DMS53 (cell line): ENCODE data around the gene MAPK9.
"Not testable (repeated sequence)": the region's sequence is repeated elsewhere in the genome, so short reads cannot be mapped to it uniquely, and the experiment has no call there.

Source experiments
- DNase-seq: peaks from one replicate; lab custom pipeline; 2025; lab: John Stamatoyannopoulos, UW

Gene MAPK9

DNA sequence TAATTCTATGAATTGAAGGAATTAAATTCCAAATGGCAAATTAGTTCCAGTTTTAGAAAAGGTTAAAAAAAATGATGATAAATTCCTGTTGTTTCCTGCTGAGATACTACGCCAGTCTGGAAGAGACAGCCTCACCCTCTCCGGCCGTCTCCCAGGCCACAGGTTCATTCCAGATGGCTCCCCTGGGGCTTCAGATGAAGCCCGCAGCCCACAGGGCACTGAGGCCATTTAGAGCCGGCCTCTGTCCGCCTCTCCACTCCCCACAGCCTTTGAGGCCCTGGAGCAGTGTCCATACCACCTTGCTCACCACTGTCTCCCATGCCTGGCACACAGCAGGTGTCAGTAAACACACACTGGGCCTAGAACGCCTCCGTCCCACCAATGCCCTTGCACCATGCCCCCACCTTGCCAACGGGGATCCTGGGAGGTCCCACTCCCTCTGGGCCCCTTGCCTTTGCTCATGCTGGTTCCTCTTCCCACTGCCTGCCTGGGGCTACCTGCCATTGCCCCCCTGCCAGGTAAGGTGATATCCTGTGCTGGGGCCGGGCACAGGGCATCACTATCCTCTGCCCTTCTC lies 35.2 kb upstream of the MAPK9 start:
- DNase-seq: no peak

DNA sequence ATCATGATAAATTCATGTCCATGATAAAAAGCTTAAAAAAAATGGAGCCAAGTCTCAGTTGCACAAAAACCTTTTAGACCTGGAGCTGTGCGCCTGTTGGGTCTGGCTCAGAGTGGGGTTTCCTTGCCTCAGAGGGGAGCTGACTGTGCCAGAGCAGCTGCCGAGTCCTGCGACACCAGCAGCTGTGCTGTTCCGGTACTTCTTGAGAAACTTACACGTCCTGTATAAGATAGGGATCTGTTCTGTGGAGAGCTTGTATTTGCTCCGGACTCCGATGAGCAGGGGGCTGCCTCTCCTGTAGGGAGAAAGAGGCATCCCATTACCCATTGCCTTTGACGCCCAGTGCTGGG lies 32.7 kb upstream of the MAPK9 start:
- DNase-seq: no peak

GRCh38 chr5:180323941-180324600 lies 32.2 kb upstream of the MAPK9 start:
- no peak for DNase-seq

- no peak for DNase-seq
Observed at GRCh38 chr5:180323160-180323559, 31.3 kb upstream of the MAPK9 start.

DNA sequence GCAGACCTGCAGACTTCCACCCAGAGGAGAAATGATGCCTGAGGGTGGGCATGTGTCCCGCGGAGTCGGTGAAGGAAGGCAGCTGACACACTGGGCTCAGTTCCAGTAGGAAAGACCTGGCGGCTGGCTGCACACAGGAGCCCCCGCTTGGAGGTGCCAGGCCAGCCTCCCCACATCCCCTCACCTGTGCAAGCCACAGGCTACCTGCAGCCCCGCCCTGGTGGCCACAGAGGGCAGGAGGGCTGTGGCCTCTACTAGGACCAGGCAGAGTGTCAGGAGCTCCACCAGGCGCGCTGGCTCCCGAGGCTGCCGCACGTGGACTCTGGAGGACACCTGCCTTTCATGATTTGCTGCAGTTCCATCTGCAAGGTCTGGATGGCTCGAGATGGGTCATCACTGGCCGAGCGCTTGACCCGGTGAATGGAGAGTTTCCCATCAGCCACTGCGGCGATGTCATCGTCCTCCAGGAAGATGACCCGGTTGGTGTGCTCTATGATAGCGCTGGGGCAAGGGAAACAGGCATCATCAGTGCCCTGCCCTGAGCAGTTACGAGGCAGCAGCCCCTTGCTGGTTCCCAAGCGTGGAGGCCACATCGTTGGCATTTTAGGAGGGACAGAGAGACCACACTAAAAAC lies 26.7 kb upstream of the MAPK9 start:
- DNase-seq: no peak

DNA sequence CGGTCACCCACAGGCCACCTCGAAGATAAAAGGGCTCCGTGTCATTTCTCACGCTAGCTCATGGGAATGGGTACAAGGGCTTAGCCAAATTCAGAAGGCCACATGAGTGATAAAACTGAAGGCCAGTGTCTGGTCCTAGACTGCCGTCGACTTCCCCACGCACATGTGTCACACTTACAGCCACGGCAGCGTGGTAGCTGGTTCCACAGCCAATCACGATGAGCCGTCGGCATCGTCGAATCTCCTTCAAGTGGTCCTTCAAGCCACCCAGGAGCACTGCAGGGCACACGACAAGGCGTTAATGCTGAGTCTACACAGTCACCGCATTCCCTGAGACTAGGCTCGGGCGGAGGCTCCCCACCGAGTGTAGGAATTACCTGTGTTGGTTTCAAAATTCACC lies 24.7 kb upstream of the MAPK9 start:
- DNase-seq: no peak

GRCh38 chr5:180315762-180316212 lies 23.9 kb upstream of the MAPK9 start:
- peak; percentile 67 for DNase-seq

GRCh38 chr5:180313677-180314505 lies 22.0 kb upstream of the MAPK9 start:
- DNase-seq: peak; percentile 98

DNA sequence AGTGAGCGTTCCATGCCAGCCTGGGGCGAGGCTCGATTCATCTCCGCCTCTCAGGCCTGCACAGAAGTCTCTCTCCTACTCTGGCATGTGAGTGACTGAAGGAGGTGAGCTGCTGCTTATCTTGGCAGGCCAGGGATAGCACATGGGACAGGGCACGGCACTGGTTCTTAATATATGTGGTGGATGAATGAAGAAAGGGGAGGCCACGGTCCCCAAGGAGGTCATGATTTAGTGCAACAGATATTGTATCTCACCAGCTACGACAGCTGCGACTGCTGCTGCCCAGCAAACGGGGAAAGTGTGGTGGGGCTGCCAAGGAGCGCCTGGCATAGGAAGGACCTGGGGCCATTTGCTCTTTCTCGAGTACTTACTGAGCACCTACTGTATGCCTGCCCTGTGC lies 19.3 kb upstream of the MAPK9 start:
- no peak for DNase-seq

GRCh38 chr5:180306796-180307195 lies 14.9 kb upstream of the MAPK9 start:
- DNase-seq: no peak

GRCh38 chr5:180305481-180305880 lies 13.6 kb upstream of the MAPK9 start:
- DNase-seq: no peak

GRCh38 chr5:180304431-180305375 lies 12.8 kb upstream of the MAPK9 start:
- DNase-seq: no peak

- DNase-seq: no peak
Observed at GRCh38 chr5:180304016-180304292, 12.1 kb upstream of the MAPK9 start.

DNA sequence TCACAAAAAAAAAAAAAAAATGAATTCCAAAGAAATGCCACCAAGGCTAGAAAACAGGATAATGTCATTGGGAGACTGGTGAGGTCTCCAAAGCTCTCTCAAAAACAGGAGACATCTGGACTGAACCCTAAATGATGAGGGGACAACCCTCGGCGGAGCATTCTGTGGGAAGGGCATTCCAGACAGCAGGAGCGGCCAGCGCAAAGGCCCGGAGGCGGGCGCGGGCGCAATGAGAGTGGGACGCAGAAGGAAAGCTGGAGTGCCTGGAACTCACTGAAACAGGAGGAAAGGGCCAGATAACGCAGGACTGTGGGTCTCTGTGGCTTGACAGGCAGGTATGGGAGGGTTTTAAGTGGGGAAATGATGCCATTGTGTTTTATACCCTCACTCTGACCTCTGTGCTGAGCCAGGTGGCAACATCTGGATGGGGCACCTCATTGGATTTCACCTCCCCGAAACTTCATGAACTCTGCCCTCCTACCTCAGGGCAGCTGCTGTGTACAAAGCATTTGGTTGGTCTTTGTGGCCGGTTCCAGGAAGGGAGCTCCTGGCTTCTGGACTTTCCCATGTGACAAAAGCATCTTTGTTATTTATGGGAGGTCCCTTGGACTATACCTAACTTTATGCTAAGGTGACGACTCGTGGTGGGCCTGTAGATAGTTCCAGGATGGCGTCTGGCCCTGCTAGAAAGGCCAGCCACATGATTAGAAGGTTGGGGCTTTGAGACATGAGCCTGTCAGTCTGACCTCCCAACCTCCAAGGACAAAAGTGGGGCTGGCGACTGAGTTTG lies 11.5 kb upstream of the MAPK9 start:
- DNase-seq: no peak

DNA sequence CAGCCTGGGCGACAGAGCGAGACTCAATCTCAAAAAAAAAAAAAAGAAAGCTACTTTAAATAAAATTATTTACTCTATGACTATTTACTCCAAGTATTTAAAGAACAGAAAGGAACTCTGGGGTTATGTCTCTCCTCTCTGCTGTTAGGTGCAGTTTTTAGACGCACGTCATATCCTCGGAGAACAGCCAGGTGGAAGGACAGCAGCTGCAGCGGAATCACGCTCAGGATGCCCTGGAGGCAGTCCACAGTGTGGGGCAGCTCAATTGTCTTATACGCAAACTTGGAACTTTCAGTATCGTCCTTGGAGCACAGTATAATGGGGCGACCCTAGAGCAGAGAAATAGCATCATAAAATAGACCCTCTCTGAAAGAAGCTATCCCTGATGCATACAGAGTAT lies 10.4 kb upstream of the MAPK9 start:
- no peak for DNase-seq

DNA sequence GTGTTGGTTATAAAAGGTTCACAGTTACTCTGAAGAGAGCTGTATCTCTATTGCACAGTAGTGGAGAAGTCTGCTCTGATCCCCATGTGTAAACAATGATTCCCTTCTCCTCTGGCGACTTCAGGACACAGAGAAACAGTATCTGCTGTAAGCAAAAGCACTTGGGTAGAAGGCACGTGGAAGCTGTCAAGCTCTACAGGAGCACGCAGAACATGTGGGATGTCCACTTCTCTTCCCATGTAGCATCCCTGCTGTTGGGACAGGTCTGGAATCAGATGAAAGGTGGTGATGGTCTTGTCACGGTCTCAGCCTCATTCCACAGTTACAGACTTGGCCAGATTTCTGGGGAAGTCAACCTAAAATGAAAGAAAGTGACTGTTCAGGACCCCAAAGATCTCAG lies 9.4 kb upstream of the MAPK9 start:
- peak; percentile 30 for DNase-seq

GRCh38 chr5:180299526-180299925 lies 7.6 kb upstream of the MAPK9 start:
- DNase-seq: no peak

DNA sequence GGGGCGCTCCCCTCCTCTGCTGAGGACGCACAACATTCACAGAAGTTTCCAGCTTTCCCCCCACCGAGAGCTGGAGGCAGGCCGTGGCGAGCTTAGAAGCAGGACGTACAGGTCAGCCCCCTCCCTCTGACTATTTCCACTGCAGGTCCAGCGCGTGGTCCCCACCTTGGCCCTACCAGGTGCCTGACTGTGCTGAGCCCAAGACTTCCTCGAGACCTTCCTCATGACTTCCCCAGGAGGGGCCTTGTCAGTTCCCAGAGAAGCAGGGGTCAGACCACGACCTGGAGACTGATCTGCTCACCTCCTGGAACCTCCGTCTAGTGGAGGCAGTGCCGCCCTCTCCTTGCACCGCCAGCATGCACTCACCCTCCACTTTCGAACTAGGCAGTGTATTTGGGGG lies 7.1 kb upstream of the MAPK9 start:
- DNase-seq: not testable (repeated sequence)

DNA sequence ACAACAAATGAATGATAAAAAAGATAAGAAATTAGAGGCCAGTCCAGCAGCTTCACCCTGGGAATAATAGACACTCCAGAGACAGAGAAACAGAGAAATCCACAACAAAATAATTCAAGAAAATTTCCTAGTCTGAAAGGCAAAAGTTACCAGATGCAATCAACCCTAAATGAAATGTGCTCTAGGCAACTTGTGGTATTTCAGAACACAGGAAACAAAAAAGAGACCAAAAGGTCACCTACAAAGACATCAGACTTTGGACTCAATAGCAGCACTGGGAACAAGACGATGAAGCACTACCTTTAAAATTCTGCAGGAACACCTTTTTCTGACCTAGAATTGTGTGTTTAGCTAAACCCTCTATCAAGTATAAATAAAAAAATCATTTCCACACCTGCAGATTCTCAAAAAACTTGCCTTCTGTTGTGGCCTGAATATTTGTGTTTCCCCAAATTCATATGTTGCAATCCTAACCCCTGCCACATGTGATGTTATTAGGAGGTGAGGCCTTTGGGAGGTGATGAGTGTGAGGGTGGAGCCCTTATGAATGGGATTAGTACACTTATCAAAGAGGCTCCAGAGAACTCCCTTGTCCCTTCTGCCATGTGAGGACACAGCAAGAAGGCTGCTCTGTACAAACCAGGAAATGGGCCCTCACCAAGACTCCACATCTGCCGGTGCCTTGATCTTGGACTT lies 5.9 kb upstream of the MAPK9 start:
- no peak for DNase-seq

DNA sequence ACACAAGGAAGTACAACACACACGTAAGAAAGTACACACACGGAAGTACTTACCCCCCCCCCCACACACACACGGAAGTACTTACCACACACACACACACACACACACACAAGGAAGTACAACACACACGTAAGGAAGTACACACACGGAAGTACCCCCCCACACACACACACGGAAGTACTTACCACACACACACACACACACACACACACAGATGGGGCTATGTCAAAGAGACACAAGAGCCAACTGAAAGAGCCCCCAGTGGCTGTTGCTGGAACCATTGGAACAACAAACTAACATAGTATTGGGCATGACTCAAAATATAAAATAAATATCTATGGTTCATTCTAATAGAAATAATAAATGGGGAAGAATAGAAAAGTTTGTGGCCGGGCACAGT lies 4.9 kb upstream of the MAPK9 start:
- no peak for DNase-seq
